GM23338 (cell line): ENCODE measurements around the gene ST3GAL4.

Experiments used
- CREB1 ChIP-seq: fragments of 250-450 bp; sonication (Bioruptor Pico); IDR thresholded peaks from 2 replicates; pipeline ENCODE4 v1.5.0; 2020; ENCODE audit warnings: low read depth, mild to moderate bottlenecking, moderate library complexity
- CTCF ChIP-seq, 2 experiments: fragments of 200-600 bp in 1 of 2; sonication (generic) in 1 of 2; conservative IDR thresholded peaks; 2 replicates each; pipeline versions ENCODE4 v1.5.1 to v1.6.1; 2016 to 2017; ENCODE audit warnings: antibody characterized with exemption in 2 of 2, low read depth in 2 of 2, mild to moderate bottlenecking in 2 of 2, moderate library complexity in 1 of 2
- ETS1 ChIP-seq: IDR thresholded peaks from 2 replicates; pipeline ENCODE4 v1.6.1; 2016; ENCODE audit warnings: antibody characterized with exemption
- EZH2 ChIP-seq: fragments of 200-600 bp; sonication (generic); IDR thresholded peaks from one replicate; pipeline ENCODE4 v1.8.0; 2017; ENCODE audit warnings: antibody characterized with exemption, mild to moderate bottlenecking, low read depth; ENCODE audit not compliant: unreplicated experiment
- EZH2phosphoT487 ChIP-seq: fragments of 200-600 bp; sonication (generic); IDR thresholded peaks from one replicate; pipeline ENCODE4 v1.8.1; 2018; ENCODE audit warnings: antibody characterized with exemption; ENCODE audit not compliant: unreplicated experiment
- JUNB ChIP-seq: IDR thresholded peaks from one replicate; pipeline ENCODE4 v1.6.1; 2016; ENCODE audit warnings: antibody characterized with exemption; ENCODE audit not compliant: unreplicated experiment
- NANOG ChIP-seq: IDR thresholded peaks from 2 replicates; pipeline ENCODE4 v1.6.1; 2016; ENCODE audit warnings: antibody characterized with exemption, borderline replicate concordance
- POLR2AphosphoS5 ChIP-seq: IDR thresholded peaks from 2 replicates; pipeline ENCODE4 v1.6.1; 2016; ENCODE audit warnings: antibody characterized with exemption, low read depth
- REST ChIP-seq: IDR thresholded peaks from one replicate; pipeline ENCODE4 v1.6.1; 2018; ENCODE audit warnings: antibody characterized with exemption; ENCODE audit not compliant: unreplicated experiment
- ZNF114 ChIP-seq: fragments of 250-450 bp; sonication (Bioruptor Pico); IDR thresholded peaks from 2 replicates; pipeline ENCODE4 v1.5.0; 2020; ENCODE audit warnings: mild to moderate bottlenecking, moderate library complexity
- ZNF331 ChIP-seq: fragments of 250-450 bp; sonication (Bioruptor Pico); IDR thresholded peaks from 2 replicates; pipeline ENCODE4 v1.5.0; 2020; ENCODE audit warnings: low read depth, mild to moderate bottlenecking, moderate library complexity
- ZNF462 ChIP-seq: fragments of 250-450 bp; sonication (Bioruptor Pico); IDR thresholded peaks from 2 replicates; pipeline ENCODE4 v1.5.0; 2020; ENCODE audit warnings: mild to moderate bottlenecking, moderate library complexity

GRCh38 chr11:126363706-126364248 lies 8.3 kb downstream of the ST3GAL4 start:
- TF ChIP-seq CTCF (conservative IDR thresholded peaks at IDR 0.05; ENCODE audit: low read depth in 2 of 2) (no peak), EZH2phosphoT487 (no peak), REST (no peak), POLR2AphosphoS5 (no peak), EZH2 (no peak), ZNF331 (CRISPR knock-in tag) (no peak), NANOG (no peak), CREB1 (CRISPR knock-in tag) (no peak), ETS1 (no peak), JUNB (no peak), ZNF114 (CRISPR knock-in tag) (no peak), ZNF462 (CRISPR knock-in tag) (no peak)
